ENCODE results near the gene SMKR1. TPM values are rescaled to one million over a fixed set of nuclear protein-coding genes. Genes with fewer than 3 reads are reported as not detected.

The SMKR1 gene
- total RNA-seq, 1 experiment from 2014 or later: 8.9 TPM

DNA sequence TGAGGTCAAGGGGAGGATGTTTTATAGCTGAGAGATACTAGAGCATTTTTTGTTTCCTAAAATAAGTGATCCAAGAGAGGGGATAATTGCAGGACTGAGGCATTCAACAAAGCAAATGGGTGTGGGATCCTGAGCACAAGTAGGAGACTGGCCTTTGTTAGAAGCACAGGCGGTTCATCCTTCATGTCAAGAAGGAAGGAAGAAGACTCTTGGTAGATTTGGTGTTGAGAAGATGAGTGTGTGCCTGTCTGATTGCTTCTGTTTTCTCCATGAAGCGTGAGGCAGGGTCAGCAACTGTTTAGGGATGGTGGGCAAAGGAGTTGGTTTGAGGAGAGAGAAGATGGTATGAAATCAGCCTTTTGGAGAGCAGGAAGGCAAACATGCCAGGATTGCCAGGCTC lies 40.5 kb upstream of the SMKR1 start:
- Histone ChIP-seq H3K79me2 (ENCODE audit: insufficient read depth, low read length) (no peaks in the 10 kb centered on the region), H3K27me3 (ENCODE audit: insufficient read depth, low read length) (no peaks in the 10 kb centered on the region), H3K27ac (ENCODE audit: low read depth, low read length) (no peak overlapping the region), H3K9me3 (ENCODE audit: control insufficient read depth in 1 of 2, insufficient read depth in 1 of 2, low read depth in 1 of 2, low read length in 2 of 2) (no peaks in the 10 kb centered on the region), H2AFZ (ENCODE audit: low read depth, low read length, poor library complexity, severe bottlenecking) (no peak overlapping the region), H3K9ac (ENCODE audit: low read length) (no peak overlapping the region), H4K20me1 (ENCODE audit: insufficient read depth) (no peaks in the 10 kb centered on the region), H3K9me2 (ENCODE audit: insufficient read depth) (no peaks in the 10 kb centered on the region), H3K4me2 (ENCODE audit: low read length) (no peak overlapping the region), H3K36me3 (ENCODE audit: control insufficient read depth in 1 of 2, insufficient read depth in 2 of 2, low read length in 2 of 2) (peaks cover 9 to 27% of the 10 kb centered on the region in 2 experiments), H3K4me3 (replicated peaks in 1 of 2; ENCODE audit: low read depth in 1 of 2, low read length in 2 of 2) (no peak overlapping the region), H3K4me1 (ENCODE audit: control insufficient read depth in 1 of 2, insufficient read depth in 2 of 2, low read length in 2 of 2) (no peaks in the 10 kb centered on the region)
- POLR2A ChIA-PET: no interaction called here
- DNase-seq (ENCODE audit: low read depth, low spot score): no peak
- no peak for TF ChIP-seq EZH2 (IDR thresholded peaks at IDR 0.05)
- TF ChIP-seq YY1 (IDR thresholded peaks at IDR 0.05; ENCODE audit: extremely low read depth, insufficient replicate concordance, low read depth, low read length): no peak
- TF ChIP-seq POLR2AphosphoS5 (IDR thresholded peaks at IDR 0.05; ENCODE audit: low read depth, low read length): no peak
- TF ChIP-seq, protein P1, sequence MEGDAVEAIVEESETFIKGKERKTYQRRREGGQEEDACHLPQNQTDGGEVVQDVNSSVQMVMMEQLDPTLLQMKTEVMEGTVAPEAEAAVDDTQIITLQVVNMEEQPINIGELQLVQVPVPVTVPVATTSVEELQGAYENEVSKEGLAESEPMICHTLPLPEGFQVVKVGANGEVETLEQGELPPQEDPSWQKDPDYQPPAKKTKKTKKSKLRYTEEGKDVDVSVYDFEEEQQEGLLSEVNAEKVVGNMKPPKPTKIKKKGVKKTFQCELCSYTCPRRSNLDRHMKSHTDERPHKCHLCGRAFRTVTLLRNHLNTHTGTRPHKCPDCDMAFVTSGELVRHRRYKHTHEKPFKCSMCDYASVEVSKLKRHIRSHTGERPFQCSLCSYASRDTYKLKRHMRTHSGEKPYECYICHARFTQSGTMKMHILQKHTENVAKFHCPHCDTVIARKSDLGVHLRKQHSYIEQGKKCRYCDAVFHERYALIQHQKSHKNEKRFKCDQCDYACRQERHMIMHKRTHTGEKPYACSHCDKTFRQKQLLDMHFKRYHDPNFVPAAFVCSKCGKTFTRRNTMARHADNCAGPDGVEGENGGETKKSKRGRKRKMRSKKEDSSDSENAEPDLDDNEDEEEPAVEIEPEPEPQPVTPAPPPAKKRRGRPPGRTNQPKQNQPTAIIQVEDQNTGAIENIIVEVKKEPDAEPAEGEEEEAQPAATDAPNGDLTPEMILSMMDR (IDR thresholded peaks at IDR 0.05 in 2 of 3, conservative IDR thresholded peaks at IDR 0.05 in 1 of 3; ENCODE audit: borderline replicate concordance in 1 of 3, insufficient read depth in 1 of 3, low read depth in 2 of 3, low read length in 2 of 3): no peak
- no peak for TF ChIP-seq JUND (IDR thresholded peaks at IDR 0.05)
- TF ChIP-seq, protein P2, sequence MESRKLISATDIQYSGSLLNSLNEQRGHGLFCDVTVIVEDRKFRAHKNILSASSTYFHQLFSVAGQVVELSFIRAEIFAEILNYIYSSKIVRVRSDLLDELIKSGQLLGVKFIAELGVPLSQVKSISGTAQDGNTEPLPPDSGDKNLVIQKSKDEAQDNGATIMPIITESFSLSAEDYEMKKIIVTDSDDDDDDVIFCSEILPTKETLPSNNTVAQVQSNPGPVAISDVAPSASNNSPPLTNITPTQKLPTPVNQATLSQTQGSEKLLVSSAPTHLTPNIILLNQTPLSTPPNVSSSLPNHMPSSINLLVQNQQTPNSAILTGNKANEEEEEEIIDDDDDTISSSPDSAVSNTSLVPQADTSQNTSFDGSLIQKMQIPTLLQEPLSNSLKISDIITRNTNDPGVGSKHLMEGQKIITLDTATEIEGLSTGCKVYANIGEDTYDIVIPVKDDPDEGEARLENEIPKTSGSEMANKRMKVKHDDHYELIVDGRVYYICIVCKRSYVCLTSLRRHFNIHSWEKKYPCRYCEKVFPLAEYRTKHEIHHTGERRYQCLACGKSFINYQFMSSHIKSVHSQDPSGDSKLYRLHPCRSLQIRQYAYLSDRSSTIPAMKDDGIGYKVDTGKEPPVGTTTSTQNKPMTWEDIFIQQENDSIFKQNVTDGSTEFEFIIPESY (IDR thresholded peaks at IDR 0.05; ENCODE audit: extremely low read depth, insufficient replicate concordance, low read length): no peak
- TF ChIP-seq, protein P3, sequence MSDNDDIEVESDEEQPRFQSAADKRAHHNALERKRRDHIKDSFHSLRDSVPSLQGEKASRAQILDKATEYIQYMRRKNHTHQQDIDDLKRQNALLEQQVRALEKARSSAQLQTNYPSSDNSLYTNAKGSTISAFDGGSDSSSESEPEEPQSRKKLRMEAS (IDR thresholded peaks at IDR 0.05): no peak
- TF ChIP-seq ZFX (IDR thresholded peaks at IDR 0.05): no peak
- TF ChIP-seq CEBPB (IDR thresholded peaks at IDR 0.05; ENCODE audit: low read depth): no peak
- no peak for TF ChIP-seq ZNF274 (IDR thresholded peaks at IDR 0.05; ENCODE audit: low read depth, low read length)
- TF ChIP-seq, protein P4, sequence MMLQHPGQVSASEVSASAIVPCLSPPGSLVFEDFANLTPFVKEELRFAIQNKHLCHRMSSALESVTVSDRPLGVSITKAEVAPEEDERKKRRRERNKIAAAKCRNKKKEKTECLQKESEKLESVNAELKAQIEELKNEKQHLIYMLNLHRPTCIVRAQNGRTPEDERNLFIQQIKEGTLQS (IDR thresholded peaks at IDR 0.05): no peak
- TF ChIP-seq, protein P5, sequence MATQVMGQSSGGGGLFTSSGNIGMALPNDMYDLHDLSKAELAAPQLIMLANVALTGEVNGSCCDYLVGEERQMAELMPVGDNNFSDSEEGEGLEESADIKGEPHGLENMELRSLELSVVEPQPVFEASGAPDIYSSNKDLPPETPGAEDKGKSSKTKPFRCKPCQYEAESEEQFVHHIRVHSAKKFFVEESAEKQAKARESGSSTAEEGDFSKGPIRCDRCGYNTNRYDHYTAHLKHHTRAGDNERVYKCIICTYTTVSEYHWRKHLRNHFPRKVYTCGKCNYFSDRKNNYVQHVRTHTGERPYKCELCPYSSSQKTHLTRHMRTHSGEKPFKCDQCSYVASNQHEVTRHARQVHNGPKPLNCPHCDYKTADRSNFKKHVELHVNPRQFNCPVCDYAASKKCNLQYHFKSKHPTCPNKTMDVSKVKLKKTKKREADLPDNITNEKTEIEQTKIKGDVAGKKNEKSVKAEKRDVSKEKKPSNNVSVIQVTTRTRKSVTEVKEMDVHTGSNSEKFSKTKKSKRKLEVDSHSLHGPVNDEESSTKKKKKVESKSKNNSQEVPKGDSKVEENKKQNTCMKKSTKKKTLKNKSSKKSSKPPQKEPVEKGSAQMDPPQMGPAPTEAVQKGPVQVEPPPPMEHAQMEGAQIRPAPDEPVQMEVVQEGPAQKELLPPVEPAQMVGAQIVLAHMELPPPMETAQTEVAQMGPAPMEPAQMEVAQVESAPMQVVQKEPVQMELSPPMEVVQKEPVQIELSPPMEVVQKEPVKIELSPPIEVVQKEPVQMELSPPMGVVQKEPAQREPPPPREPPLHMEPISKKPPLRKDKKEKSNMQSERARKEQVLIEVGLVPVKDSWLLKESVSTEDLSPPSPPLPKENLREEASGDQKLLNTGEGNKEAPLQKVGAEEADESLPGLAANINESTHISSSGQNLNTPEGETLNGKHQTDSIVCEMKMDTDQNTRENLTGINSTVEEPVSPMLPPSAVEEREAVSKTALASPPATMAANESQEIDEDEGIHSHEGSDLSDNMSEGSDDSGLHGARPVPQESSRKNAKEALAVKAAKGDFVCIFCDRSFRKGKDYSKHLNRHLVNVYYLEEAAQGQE (IDR thresholded peaks at IDR 0.05; ENCODE audit: low read depth): no peak
- TF ChIP-seq FOSL1 (IDR thresholded peaks at IDR 0.05; ENCODE audit: low read depth): no peak
- TF ChIP-seq SRF (IDR thresholded peaks at IDR 0.05; ENCODE audit: low read depth): no peak
- no peak for TF ChIP-seq POLR2A (IDR thresholded peaks at IDR 0.05; ENCODE audit: borderline replicate concordance, extremely low read depth, insufficient read depth, insufficient read length)
- TF ChIP-seq SP1 (IDR thresholded peaks at IDR 0.05; ENCODE audit: low read depth): no peak
- TF ChIP-seq EZH2phosphoT487 (IDR thresholded peaks at IDR 0.05; ENCODE audit: borderline replicate concordance): no peak
- intact Hi-C loops (cut with micrococcal nuclease): no loop called here
- BruUV-seq (replicated peaks): no TSS peak
- CTCF ChIA-PET: no interaction called here
- ATAC-seq: no peak
- RAD21 ChIA-PET (ENCODE audit: low non-redundant PET in 1 of 2, low total read pairs in 2 of 2, uncharacterized antibody in 2 of 2, unreplicated experiment in 2 of 2): no interaction called here

Measured in HCT116 (cell line).